Stomach (tissue), 9 donors: ENCODE results near the gene GSG1L2. TPM values are rescaled to one million over a fixed set of nuclear protein-coding genes. Genes with fewer than 3 reads are reported as not detected.

Experiments used
- DNase-seq, 2 donors: peaks; one replicate each; pipeline versions ENCODE4 v3.0.0 to v3.0.0-alpha.2; 2013 to 2019
- H3K27ac ChIP-seq, 5 donors: fragments of 200-600 bp in 4 of 5; sonication (generic) in 4 of 5; one replicate each; pipeline ENCODE4 v1.5.1; 2013 to 2019; ENCODE audit warnings: mild to moderate bottlenecking in 1 of 5, moderate library complexity in 1 of 5
- H3K27me3 ChIP-seq, 3 donors: fragments of 200-600 bp; sonication (generic); one replicate each; pipeline ENCODE4 v1.5.1; 2017 to 2019; ENCODE audit warnings: mixed run types in 1 of 3
- H3K36me3 ChIP-seq, 4 donors: fragments of 200-600 bp; sonication (generic); 1 replicate in 3 of 4; 2 replicates in 1 of 4; pipeline ENCODE4 v1.5.1; 2016 to 2019
- H3K4me1 ChIP-seq, 4 donors: fragments of 200-600 bp; sonication (generic); one replicate each; pipeline ENCODE4 v1.5.1; 2016 to 2019
- H3K4me3 ChIP-seq, 4 donors: fragments of 200-600 bp; sonication (generic) in 3 of 4; one replicate each; pipeline ENCODE4 v1.5.1; 2016 to 2019; ENCODE audit warnings: mild to moderate bottlenecking in 1 of 4
- H3K9me3 ChIP-seq, 4 donors: fragments of 200-600 bp; sonication (generic); one replicate each; pipeline ENCODE4 v1.5.1; 2016 to 2019
- CTCF ChIP-seq, 7 experiments: fragments of 450-650 bp in 4 of 7; fragments of 200-600 bp in 3 of 7; sonication (generic) in 3 of 7; IDR thresholded peaks; one replicate each; pipeline ENCODE4 v1.5.1; 2016 to 2019; ENCODE audit warnings: antibody characterized with exemption in 7 of 7, control low read depth in 2 of 7, mild to moderate bottlenecking in 1 of 7
- EP300 ChIP-seq: sonication (generic); formaldehyde crosslinking; IDR thresholded peaks from one replicate; pipeline ENCODE4 v1.6.1; 2017; ENCODE audit warnings: antibody characterized with exemption
- POLR2A ChIP-seq, 4 donors: fragments of 450-650 bp; IDR thresholded peaks; one replicate each; pipeline ENCODE4 v1.6.1; 2016; ENCODE audit warnings: antibody characterized with exemption in 4 of 4, control low read depth in 2 of 4, mild to moderate bottlenecking in 1 of 4, moderate library complexity in 1 of 4
- POLR2AphosphoS5 ChIP-seq, 3 donors: sonication (generic); formaldehyde crosslinking; IDR thresholded peaks; one replicate each; pipeline ENCODE4 v1.6.1; 2016; ENCODE audit warnings: antibody characterized with exemption in 3 of 3
- WGBS, 5 donors: extraction: QIAGEN DNeasy Blood & Tissue Kit in 3 of 5; methylation state at CpG; one replicate each; pipeline versions ENCODE4 v1.1.5 to v1.1.7; 2013 to 2018; 5-methylcytosine and 5-hydroxymethylcytosine counted together
- intact Hi-C: fragments of 100-400 bp; cut with DNase I; formaldehyde crosslinking; loops from one replicate; pipeline ENCODE4 v1.15.1; 2023; ENCODE audit warnings: low total_unique reads
- polyA plus RNA-seq, 3 donors: library from polyadenylated mRNA; stranded (reverse); fragments of 200-250 nt; gene quantifications; one replicate each; pipeline ENCODE4 v1.2.3, GENCODE V29; 2013
- total RNA-seq, 5 donors: library from RNA; depleted of rRNA; stranded (reverse); fragments of >200 nt; gene quantifications; one replicate each; pipeline versions ENCODE4 v1.1.0 to v1.2.3, GENCODE V29; 2014 to 2016
- donor health status: healthy with polysubstance abuse.
- donor health status: Bipolar disorder and iron deficiency.
- donor health status: healthy.

The GSG1L2 gene
- total and polyA plus RNA-seq, 8 donors: not detected

- Histone ChIP-seq H3K4me3 (no peak overlapping the region), H3K9me3 (no peaks in the 10 kb centered on the region), H3K36me3 (no peaks in the 10 kb centered on the region), H3K27me3 (peaks cover 0 to 30% (median 0%) of the 10 kb centered on the region in 3 donors), H3K27ac (no peak overlapping the region), H3K4me1 (no peaks in the 10 kb centered on the region)
- TF ChIP-seq POLR2AphosphoS5 (IDR thresholded peaks at IDR 0.05) (no peak), POLR2A (IDR thresholded peaks at IDR 0.05) (no peak), CTCF (IDR thresholded peaks at IDR 0.05) (no peak), EP300 (no peak)
- DNase-seq: no peak
- 36 to 57% (median 52%) methylated on average over 11 of the region's 11 CpGs for WGBS, 5 donors
- intact Hi-C loops: no loop called here
These were observed 10.3 kb downstream of the GSG1L2 start for GRCh38 chr17:9811537-9811936.

- no peak overlapping the region for H3K4me3 ChIP-seq
- intact Hi-C loops: no loop called here
- peaks cover 0 to 30% (median 0%) of the 10 kb centered on the region in 3 donors for H3K27me3 ChIP-seq
- 83 to 91% (median 85%) methylated on average over 5 of the region's 5 CpGs for WGBS, 5 donors
- DNase-seq: no peak
- H3K36me3 ChIP-seq: no peaks in the 10 kb centered on the region
- no peaks in the 10 kb centered on the region for H3K4me1 ChIP-seq
- no peaks in the 10 kb centered on the region for H3K9me3 ChIP-seq
- no peak overlapping the region for H3K27ac ChIP-seq
- no peak for TF ChIP-seq POLR2A (IDR thresholded peaks at IDR 0.05)
- TF ChIP-seq POLR2AphosphoS5 (IDR thresholded peaks at IDR 0.05): no peak
- TF ChIP-seq EP300: no peak
- no peak for TF ChIP-seq CTCF (IDR thresholded peaks at IDR 0.05)
These were observed 10.8 kb downstream of the GSG1L2 start for GRCh38 chr17:9811086-9811485.

- Histone ChIP-seq H3K4me1 (no peaks in the 10 kb centered on the region), H3K36me3 (no peaks in the 10 kb centered on the region), H3K27me3 (peaks cover 0 to 30% (median 0%) of the 10 kb centered on the region in 3 donors), H3K9me3 (peaks cover 0 to 3% (median 1%) of the 10 kb centered on the region in 4 donors), H3K27ac (no peak overlapping the region), H3K4me3 (no peak overlapping the region)
- DNase-seq: no peak
- TF ChIP-seq POLR2A (IDR thresholded peaks at IDR 0.05): no peak
- TF ChIP-seq CTCF (IDR thresholded peaks at IDR 0.05): no peak
- no peak for TF ChIP-seq EP300
- TF ChIP-seq POLR2AphosphoS5 (IDR thresholded peaks at IDR 0.05): no peak
- intact Hi-C loops: no loop called here
- 58 to 74% (median 60%) methylated on average over 4 of the region's 4 CpGs for WGBS, 5 donors
These were observed 11.6 kb downstream of the GSG1L2 start for GRCh38 chr17:9810100-9810949.

- WGBS, 5 donors: 89 to 95% (median 93%) methylated on average over 8 of the region's 8 CpGs
- peaks cover 0 to 30% (median 0%) of the 10 kb centered on the region in 3 donors for H3K27me3 ChIP-seq
- no peaks in the 10 kb centered on the region for H3K36me3 ChIP-seq
- H3K4me3 ChIP-seq: no peak overlapping the region
- TF ChIP-seq EP300 (no peak), CTCF (IDR thresholded peaks at IDR 0.05) (no peak), POLR2A (IDR thresholded peaks at IDR 0.05) (no peak), POLR2AphosphoS5 (IDR thresholded peaks at IDR 0.05) (no peak)
- DNase-seq: no peak
- H3K9me3 ChIP-seq: peaks cover 0 to 12% (median 6%) of the 10 kb centered on the region in 4 donors
- H3K4me1 ChIP-seq: no peaks in the 10 kb centered on the region
- H3K27ac ChIP-seq: no peak overlapping the region
- intact Hi-C loops: no loop called here
These were observed 12.5 kb downstream of the GSG1L2 start for GRCh38 chr17:9809409-9809808.
